Measurements from ENCODE around the gene XPR1.
"Not testable (repeated sequence)": the region's sequence is repeated elsewhere in the genome, so short reads cannot be mapped to it uniquely, and the experiment has no call there.

XPR1 gene

DNA sequence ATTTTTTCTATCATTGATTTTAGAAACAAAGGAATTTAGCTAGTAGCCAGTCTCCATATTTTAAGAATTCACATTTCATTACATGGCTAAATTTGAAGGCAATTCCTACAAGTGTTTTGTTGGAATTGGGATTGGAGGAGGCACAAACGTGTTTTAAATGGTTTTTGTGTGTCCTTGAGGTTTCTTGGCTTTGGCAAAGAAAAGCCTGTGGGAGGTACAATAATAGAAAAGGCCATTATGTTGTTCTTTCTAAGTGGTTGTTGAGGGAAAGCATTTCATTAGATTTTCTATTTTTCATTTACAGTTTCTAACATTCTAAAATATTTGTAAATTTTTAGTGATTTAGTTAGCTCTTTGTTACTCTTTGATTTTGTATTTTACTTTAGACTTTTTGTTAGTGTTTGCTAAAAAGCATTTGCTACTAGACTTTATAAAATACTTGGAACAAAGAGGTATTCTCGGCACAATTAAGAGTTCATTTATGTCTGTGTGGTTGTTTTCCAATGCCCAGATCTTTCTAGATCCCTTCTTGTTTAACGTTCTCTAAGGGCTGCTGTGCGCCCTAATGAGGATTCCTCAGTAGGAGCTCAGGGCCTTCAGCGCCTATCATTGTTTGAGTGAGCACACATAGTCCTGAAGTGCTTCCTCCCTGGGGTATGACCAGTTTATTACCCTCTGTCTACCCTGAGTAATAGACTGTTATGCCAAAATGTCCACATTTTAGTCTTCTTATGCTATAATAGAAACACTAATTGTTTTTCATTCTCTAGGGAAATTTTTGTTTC is 210.9 kb downstream of the XPR1 start:
- Histone ChIP-seq H3K4me1 (ENCODE audit: control insufficient read depth, insufficient read depth, low read length) (peaks cover 30% of the 10 kb centered on the region), H3K27me3 (ENCODE audit: control insufficient read depth, insufficient read depth, low read length, poor library complexity, severe bottlenecking) (no peaks in the 10 kb centered on the region), H3K9me3 (ENCODE audit: control insufficient read depth, low read length) (no peaks in the 10 kb centered on the region), H3K36me3 (ENCODE audit: control insufficient read depth, insufficient read depth, low read length) (no peaks in the 10 kb centered on the region), H3K4me3 (ENCODE audit: insufficient read depth, low read depth, low read length) (no peak overlapping the region), H3K27ac (ENCODE audit: insufficient read depth, low read depth, low read length, poor library complexity, severe bottlenecking) (peak overlapping the region; percentile 61)
- WGBS, 2 experiments: 34 to 40% methylated on average over 5 of the region's 5 CpGs

DNA sequence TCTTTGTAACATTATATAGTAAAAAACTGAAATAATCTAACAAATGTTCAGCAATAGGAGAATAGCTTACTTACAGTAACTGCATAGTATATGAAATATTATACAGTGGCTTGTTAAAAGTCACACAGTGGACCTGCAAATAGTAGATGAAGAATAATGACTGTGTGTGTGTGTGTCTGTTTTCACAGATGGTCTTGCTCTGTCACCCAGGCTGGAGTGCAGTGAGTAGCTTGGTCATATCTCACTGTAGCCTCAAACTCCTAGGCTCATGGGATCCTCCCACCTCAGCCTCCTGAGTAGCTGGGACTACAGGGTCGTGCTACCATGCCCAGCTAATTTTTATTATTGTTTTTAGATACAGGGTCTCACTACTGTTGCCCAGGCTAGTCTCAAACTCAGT is 213.5 kb downstream of the XPR1 start:
- Histone ChIP-seq H3K36me3 (ENCODE audit: control insufficient read depth, insufficient read depth, low read length) (no peaks in the 10 kb centered on the region), H3K27ac (ENCODE audit: insufficient read depth, low read depth, low read length, poor library complexity, severe bottlenecking) (no peak overlapping the region), H3K4me3 (ENCODE audit: insufficient read depth, low read depth, low read length) (no peak overlapping the region), H3K4me1 (ENCODE audit: control insufficient read depth, insufficient read depth, low read length) (peaks cover 23% of the 10 kb centered on the region), H3K9me3 (ENCODE audit: control insufficient read depth, low read length) (no peaks in the 10 kb centered on the region), H3K27me3 (ENCODE audit: control insufficient read depth, insufficient read depth, low read length, poor library complexity, severe bottlenecking) (no peaks in the 10 kb centered on the region)
- 78 to 93% methylated on average over 1 of the region's 1 CpG for WGBS, 2 experiments

- no peaks in the 10 kb centered on the region for H3K9me3 ChIP-seq (ENCODE audit: control insufficient read depth, low read length)
- no peak overlapping the region for H3K27ac ChIP-seq (ENCODE audit: insufficient read depth, low read depth, low read length, poor library complexity, severe bottlenecking)
- H3K27me3 ChIP-seq (ENCODE audit: control insufficient read depth, insufficient read depth, low read length, poor library complexity, severe bottlenecking): no peaks in the 10 kb centered on the region
- no peaks in the 10 kb centered on the region for H3K4me1 ChIP-seq (ENCODE audit: control insufficient read depth, insufficient read depth, low read length)
- no peak overlapping the region for H3K4me3 ChIP-seq (ENCODE audit: insufficient read depth, low read depth, low read length)
- no peaks in the 10 kb centered on the region for H3K36me3 ChIP-seq (ENCODE audit: control insufficient read depth, insufficient read depth, low read length)
Measured at GRCh38 chr1:180848191-180848590, 216.4 kb downstream of the XPR1 start.

DNA sequence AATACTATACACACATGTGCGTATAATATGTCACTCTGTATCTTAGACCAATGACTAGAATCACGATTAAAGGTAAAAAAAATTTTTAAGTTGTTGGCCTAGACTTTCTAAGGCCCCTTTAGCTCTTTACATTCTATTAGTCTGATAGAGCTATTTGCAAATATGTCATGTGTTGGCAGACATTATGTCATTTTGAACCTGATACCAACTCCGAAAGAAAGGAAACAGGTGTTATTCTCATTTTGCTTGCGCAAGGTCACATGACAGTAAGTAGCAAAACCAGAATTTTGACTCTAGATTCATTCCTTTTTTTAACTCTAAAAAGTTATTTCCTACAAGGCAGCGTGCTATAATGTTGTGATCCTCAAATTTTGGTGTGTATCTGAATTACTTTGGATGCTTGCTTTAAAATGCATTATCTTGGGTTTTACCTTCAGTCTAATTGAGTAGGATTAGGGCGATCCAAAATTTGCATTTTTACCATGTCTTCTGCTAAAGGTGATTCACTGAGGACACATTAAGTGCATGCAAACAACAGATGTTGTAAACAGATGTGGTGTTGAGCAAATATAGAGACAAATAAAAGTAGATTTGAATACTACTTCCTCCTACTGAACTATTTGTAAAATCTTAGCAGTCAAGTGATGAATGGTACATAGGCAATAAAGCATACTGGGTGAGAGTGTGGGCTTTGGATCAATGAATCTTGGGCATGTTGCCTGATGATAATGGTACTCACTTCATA is 217.4 kb downstream of the XPR1 start:
- H3K4me3 ChIP-seq (ENCODE audit: insufficient read depth, low read depth, low read length): no peak overlapping the region
- 95 to 96% methylated on average over 5 to 6 of the region's 6 CpGs for WGBS, 2 experiments
- no peak overlapping the region for H3K27ac ChIP-seq (ENCODE audit: insufficient read depth, low read depth, low read length, poor library complexity, severe bottlenecking)
- H3K4me1 ChIP-seq (ENCODE audit: control insufficient read depth, insufficient read depth, low read length): peaks cover 5% of the 10 kb centered on the region
- no peaks in the 10 kb centered on the region for H3K27me3 ChIP-seq (ENCODE audit: control insufficient read depth, insufficient read depth, low read length, poor library complexity, severe bottlenecking)
- no peaks in the 10 kb centered on the region for H3K36me3 ChIP-seq (ENCODE audit: control insufficient read depth, insufficient read depth, low read length)
- no peaks in the 10 kb centered on the region for H3K9me3 ChIP-seq (ENCODE audit: control insufficient read depth, low read length)

- 90 to 97% methylated on average over 5 to 7 of the region's 8 CpGs for WGBS, 2 experiments
- peaks cover 11% of the 10 kb centered on the region for H3K4me1 ChIP-seq (ENCODE audit: control insufficient read depth, insufficient read depth, low read length)
- H3K4me3 ChIP-seq (ENCODE audit: insufficient read depth, low read depth, low read length): no peak overlapping the region
- no peaks in the 10 kb centered on the region for H3K27me3 ChIP-seq (ENCODE audit: control insufficient read depth, insufficient read depth, low read length, poor library complexity, severe bottlenecking)
- H3K27ac ChIP-seq (ENCODE audit: insufficient read depth, low read depth, low read length, poor library complexity, severe bottlenecking): no peak overlapping the region
- H3K36me3 ChIP-seq (ENCODE audit: control insufficient read depth, insufficient read depth, low read length): no peaks in the 10 kb centered on the region
- H3K9me3 ChIP-seq (ENCODE audit: control insufficient read depth, low read length): no peaks in the 10 kb centered on the region
Measured at GRCh38 chr1:180851995-180852887, 220.4 kb downstream of the XPR1 start.

DNA sequence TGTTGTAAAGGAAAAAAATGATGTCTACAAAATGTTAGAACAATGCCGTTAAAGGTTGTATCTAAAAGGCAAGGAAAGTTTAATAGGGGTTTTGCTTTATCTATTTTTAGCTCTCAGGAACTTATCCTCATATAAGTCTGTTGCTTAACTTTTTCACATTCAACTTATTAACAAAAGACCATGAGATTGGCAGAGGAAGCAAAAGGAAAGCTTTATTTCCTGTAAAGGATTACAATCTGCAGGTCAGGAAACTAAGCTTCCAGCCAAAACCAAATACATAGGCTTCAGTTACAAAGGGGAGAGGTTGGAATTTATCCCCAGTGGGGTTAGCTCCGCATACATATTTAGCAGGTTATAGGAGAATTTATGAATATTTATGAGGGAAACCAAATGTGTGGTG is 222.2 kb downstream of the XPR1 start:
- H3K9me3 ChIP-seq (ENCODE audit: control insufficient read depth, low read length): no peaks in the 10 kb centered on the region
- H3K27ac ChIP-seq (ENCODE audit: insufficient read depth, low read depth, low read length, poor library complexity, severe bottlenecking): no peak overlapping the region
- H3K27me3 ChIP-seq (ENCODE audit: control insufficient read depth, insufficient read depth, low read length, poor library complexity, severe bottlenecking): no peaks in the 10 kb centered on the region
- H3K4me3 ChIP-seq (ENCODE audit: insufficient read depth, low read depth, low read length): no peak overlapping the region
- no peaks in the 10 kb centered on the region for H3K36me3 ChIP-seq (ENCODE audit: control insufficient read depth, insufficient read depth, low read length)
- H3K4me1 ChIP-seq (ENCODE audit: control insufficient read depth, insufficient read depth, low read length): peaks cover 11% of the 10 kb centered on the region
- WGBS, 2 experiments: 97 to 100% methylated on average over 1 to 2 of the region's 2 CpGs

- Histone ChIP-seq H3K27ac (ENCODE audit: insufficient read depth, low read depth, low read length, poor library complexity, severe bottlenecking) (no peak overlapping the region), H3K36me3 (ENCODE audit: control insufficient read depth, insufficient read depth, low read length) (no peaks in the 10 kb centered on the region), H3K9me3 (ENCODE audit: control insufficient read depth, low read length) (no peaks in the 10 kb centered on the region), H3K4me3 (ENCODE audit: insufficient read depth, low read depth, low read length) (no peak overlapping the region), H3K27me3 (ENCODE audit: control insufficient read depth, insufficient read depth, low read length, poor library complexity, severe bottlenecking) (no peaks in the 10 kb centered on the region), H3K4me1 (ENCODE audit: control insufficient read depth, insufficient read depth, low read length) (peaks cover 11% of the 10 kb centered on the region)
- WGBS, 2 experiments: 82 to 84% methylated on average over 5 of the region's 5 CpGs
Measured at GRCh38 chr1:180854456-180854855, 222.6 kb downstream of the XPR1 start.

DNA sequence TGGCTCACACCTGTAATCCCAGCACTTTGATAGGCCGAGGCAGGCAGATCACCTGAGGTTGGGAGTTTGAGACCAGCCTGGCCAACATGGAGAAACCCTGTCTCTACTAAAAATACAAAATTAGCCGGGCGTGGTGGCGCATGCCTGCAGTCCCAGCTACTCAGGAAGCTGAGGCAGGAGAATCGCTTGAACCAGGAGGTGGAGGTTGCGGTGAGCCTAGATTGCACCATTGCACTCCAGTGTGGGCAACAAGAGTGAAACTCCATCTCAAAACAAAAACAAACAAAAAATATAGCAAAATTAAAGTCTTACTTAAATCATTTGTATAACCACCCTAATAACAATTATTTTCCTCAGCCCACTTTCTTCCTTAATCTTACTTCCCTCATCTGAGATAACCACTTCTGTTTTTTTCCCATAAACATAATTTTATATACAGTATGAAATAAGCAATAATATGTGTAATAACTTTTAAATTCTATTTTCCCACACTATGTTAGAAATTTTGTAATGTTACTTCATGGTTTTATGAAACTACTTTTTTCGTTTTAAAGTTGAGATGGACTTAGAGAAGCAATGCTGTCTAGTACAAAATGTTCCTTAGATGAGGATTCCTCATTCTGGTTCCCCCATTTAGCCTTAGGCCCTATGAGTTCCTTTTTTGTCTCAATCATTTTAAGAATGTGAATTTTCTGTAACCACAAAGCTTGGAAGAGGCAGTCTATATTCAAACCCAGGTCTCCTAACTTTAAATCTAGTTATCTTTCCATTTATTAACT is 226.3 kb downstream of the XPR1 start:
- H3K9me3 ChIP-seq (ENCODE audit: control insufficient read depth, low read length); H3K27me3 ChIP-seq (ENCODE audit: control insufficient read depth, insufficient read depth, low read length, poor library complexity, severe bottlenecking); H3K4me3 ChIP-seq (ENCODE audit: insufficient read depth, low read depth, low read length); H3K27ac ChIP-seq (ENCODE audit: insufficient read depth, low read depth, low read length, poor library complexity, severe bottlenecking); H3K36me3 ChIP-seq (ENCODE audit: control insufficient read depth, insufficient read depth, low read length): not testable (repeated sequence)
- WGBS, 2 experiments: 81 to 90% methylated on average over 7 of the region's 7 CpGs
- H3K4me1 ChIP-seq (ENCODE audit: control insufficient read depth, insufficient read depth, low read length): peaks cover 11% of the 10 kb centered on the region

DNA sequence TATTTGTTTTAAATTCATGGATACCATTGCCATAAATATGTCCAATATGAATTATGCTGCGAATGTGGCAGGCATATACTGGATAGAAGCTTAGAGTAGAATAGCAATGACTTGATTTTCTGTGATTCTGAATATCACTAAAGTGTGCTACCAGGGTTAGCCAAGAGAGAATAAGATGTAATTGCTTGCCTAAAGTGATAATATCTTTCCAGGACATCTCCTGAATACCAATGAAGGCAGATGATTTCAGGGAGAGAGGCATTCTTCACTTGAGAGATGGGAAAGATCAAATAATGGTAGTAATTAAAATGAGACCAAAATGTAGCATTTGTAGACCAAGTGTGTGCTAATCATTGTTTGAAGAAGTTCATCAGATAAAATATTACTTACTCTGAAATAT is 227.5 kb downstream of the XPR1 start:
- 80 to 100% methylated on average over 1 of the region's 1 CpG for WGBS, 2 experiments
- H3K9me3 ChIP-seq (ENCODE audit: control insufficient read depth, low read length): no peaks in the 10 kb centered on the region
- no peak overlapping the region for H3K4me3 ChIP-seq (ENCODE audit: insufficient read depth, low read depth, low read length)
- no peaks in the 10 kb centered on the region for H3K27me3 ChIP-seq (ENCODE audit: control insufficient read depth, insufficient read depth, low read length, poor library complexity, severe bottlenecking)
- H3K4me1 ChIP-seq (ENCODE audit: control insufficient read depth, insufficient read depth, low read length): peaks cover 5% of the 10 kb centered on the region
- H3K36me3 ChIP-seq (ENCODE audit: control insufficient read depth, insufficient read depth, low read length): no peaks in the 10 kb centered on the region
- H3K27ac ChIP-seq (ENCODE audit: insufficient read depth, low read depth, low read length, poor library complexity, severe bottlenecking): no peak overlapping the region
